IPS DF 19.7 (cell line): ENCODE results near the gene HMCES.
"Not testable (repeated sequence)": the region's sequence is repeated elsewhere in the genome, so short reads cannot be mapped to it uniquely, and the experiment has no call there.

ENCODE experiments used
- DNase-seq: peaks from one replicate; pipeline ENCODE4 v3.0.0-alpha.2; 2013; ENCODE audit warnings: low read depth, low spot score

HMCES gene

GRCh38 chr3:129346695-129347457, 68.2 kb downstream of the HMCES start:
- DNase-seq, result no peak

GRCh38 chr3:129347458-129347845, 68.8 kb downstream of the HMCES start:
- no peak for DNase-seq

GRCh38 chr3:129348734-129349133, 70.1 kb downstream of the HMCES start:
- no peak for DNase-seq

GRCh38 chr3:129349169-129349568, 70.5 kb downstream of the HMCES start:
- DNase-seq, result not testable (repeated sequence)

GRCh38 chr3:129349791-129350190, 71.1 kb downstream of the HMCES start:
- no peak for DNase-seq

GRCh38 chr3:129352045-129352444, 73.4 kb downstream of the HMCES start:
- no peak for DNase-seq

GRCh38 chr3:129352650-129353588, 74.2 kb downstream of the HMCES start:
- no peak for DNase-seq

GRCh38 chr3:129353589-129353941, 74.9 kb downstream of the HMCES start:
- no peak for DNase-seq
